MM.1S (cell line): ENCODE results near the gene UPF3A.

Experiments used
- CTCF ChIP-seq: fragments of 300-600 bp; sonication (generic); IDR thresholded peaks from 2 replicates; pipeline ENCODE4 v1.5.1; 2016; ENCODE audit warnings: antibody characterized with exemption, low read length, mixed read lengths
- EZH2 ChIP-seq: fragments of 300-600 bp; sonication (generic); optimal IDR thresholded peaks from 2 replicates; pipeline ENCODE3; 2017; ENCODE audit warnings: low read depth, mild to moderate bottlenecking, antibody characterized with exemption, low read length, mixed read lengths

GRCh38 chr13:114248011-114248410 lies 33.4 kb upstream of the UPF3A start:
- TF ChIP-seq CTCF (no peak), EZH2 (no peak)
